HK-2 (cell line): ENCODE data around the gene ZNRF4.
"Not testable (repeated sequence)": the region's sequence is repeated elsewhere in the genome, so short reads cannot be mapped to it uniquely, and the experiment has no call there.

Source experiments
- DNase-seq: peaks from one replicate; pipeline ENCODE4 v3.0.0-alpha.2; 2018; ENCODE audit not compliant: unreplicated experiment

Gene ZNRF4

GRCh38 chr19:5473646-5474045 is 18.4 kb downstream of the ZNRF4 start:
- no peak for DNase-seq

- no peak for DNase-seq
Observed at GRCh38 chr19:5477451-5478215, 22.4 kb downstream of the ZNRF4 start.

- DNase-seq, result no peak
Observed at GRCh38 chr19:5478241-5478924, 23.2 kb downstream of the ZNRF4 start.

GRCh38 chr19:5478925-5479588 is 23.8 kb downstream of the ZNRF4 start:
- DNase-seq, result no peak

GRCh38 chr19:5479958-5480357 is 24.7 kb downstream of the ZNRF4 start:
- no peak for DNase-seq

GRCh38 chr19:5480427-5480836 is 25.2 kb downstream of the ZNRF4 start:
- DNase-seq, result peak; percentile 11

- no peak for DNase-seq
Observed at GRCh38 chr19:5481957-5482356, 26.7 kb downstream of the ZNRF4 start.

GRCh38 chr19:5484398-5485285 is 29.4 kb downstream of the ZNRF4 start:
- no peak for DNase-seq

- no peak for DNase-seq
Observed at GRCh38 chr19:5485286-5485636, 30.0 kb downstream of the ZNRF4 start.

GRCh38 chr19:5485658-5486057 is 30.4 kb downstream of the ZNRF4 start:
- DNase-seq, result not testable (repeated sequence)

GRCh38 chr19:5487222-5487621 is 32.0 kb downstream of the ZNRF4 start:
- no peak for DNase-seq

- DNase-seq, result no peak
Observed at GRCh38 chr19:5489551-5489950, 34.3 kb downstream of the ZNRF4 start.

- no peak for DNase-seq
Observed at GRCh38 chr19:5491565-5491964, 36.3 kb downstream of the ZNRF4 start.

GRCh38 chr19:5492281-5492634 is 37.0 kb downstream of the ZNRF4 start:
- no peak for DNase-seq

GRCh38 chr19:5492635-5493409 is 37.6 kb downstream of the ZNRF4 start:
- no peak for DNase-seq

GRCh38 chr19:5494773-5495172 is 39.6 kb downstream of the ZNRF4 start:
- no peak for DNase-seq

- DNase-seq, result no peak
Observed at GRCh38 chr19:5495792-5496191, 40.6 kb downstream of the ZNRF4 start.

GRCh38 chr19:5497297-5497696 is 42.1 kb downstream of the ZNRF4 start:
- DNase-seq, result no peak

GRCh38 chr19:5498830-5499550 is 43.8 kb downstream of the ZNRF4 start:
- no peak for DNase-seq

GRCh38 chr19:5501907-5502306 is 46.7 kb downstream of the ZNRF4 start:
- DNase-seq, result no peak

- DNase-seq, result no peak
Observed at GRCh38 chr19:5503598-5503997, 48.4 kb downstream of the ZNRF4 start.
